ENCODE data around the gene DEPDC7.
"Not testable (repeated sequence)": the region's sequence is repeated elsewhere in the genome, so short reads cannot be mapped to it uniquely, and the experiment has no call there.

The DEPDC7 gene

GRCh38 chr11:33015621-33016551 is at the start of gene DEPDC7:
TSS of gene DEPDC7 (plus strand) at chr11:33015878. CDS start at chr11:33015956, 78 bp downstream.
- Mint-ChIP-seq H3K36me3 (ENCODE audit: low read depth) (peaks cover 1% of the 10 kb centered on the region), H3K4me1 (ENCODE audit: low read depth) (peaks cover 15% of the 10 kb centered on the region), H3K4me3 (peak within 1 kb of the TSS; percentile 80), H3K9me3 (no peaks in the 10 kb centered on the region), H3K27me3 (ENCODE audit: low read depth) (peaks cover 74% of the 10 kb centered on the region), H3K27ac (no peak within 1 kb of the TSS)

- no peak overlapping the region for H3K4me3 Mint-ChIP-seq
- H3K36me3 Mint-ChIP-seq (ENCODE audit: low read depth) = peaks cover 2% of the 10 kb centered on the region
- H3K9me3 Mint-ChIP-seq = no peaks in the 10 kb centered on the region
- no peaks in the 10 kb centered on the region for H3K27me3 Mint-ChIP-seq (ENCODE audit: low read depth)
- no peak overlapping the region for H3K27ac Mint-ChIP-seq
- H3K4me1 Mint-ChIP-seq (ENCODE audit: low read depth) = no peaks in the 10 kb centered on the region
These were observed 47.1 kb upstream of the DEPDC7 start for GRCh38 chr11:32968541-32968940.

DNA sequence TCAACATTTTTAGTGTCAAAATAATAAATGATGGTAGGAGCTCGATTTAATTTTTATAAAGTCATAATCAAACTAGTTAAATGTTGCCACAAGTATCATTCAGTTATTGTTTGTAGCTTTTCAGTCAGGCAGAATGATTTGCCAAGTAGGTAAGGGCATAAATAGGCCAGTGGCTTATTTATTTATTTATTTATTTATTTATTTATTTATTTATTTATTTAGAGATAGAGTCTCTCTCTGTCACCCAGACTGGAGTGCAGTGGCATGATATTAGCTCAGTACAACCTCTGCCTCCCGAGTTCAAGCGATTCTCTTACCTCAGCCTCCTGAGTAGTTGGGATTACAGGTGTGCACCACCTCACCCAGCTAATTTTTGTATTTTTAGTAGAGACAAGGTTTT is 43.4 kb upstream of the DEPDC7 start:
- not testable (repeated sequence) for H3K4me1 Mint-ChIP-seq (ENCODE audit: low read depth); H3K27ac Mint-ChIP-seq; H3K36me3 Mint-ChIP-seq (ENCODE audit: low read depth); H3K27me3 Mint-ChIP-seq (ENCODE audit: low read depth); H3K9me3 Mint-ChIP-seq; H3K4me3 Mint-ChIP-seq

DNA sequence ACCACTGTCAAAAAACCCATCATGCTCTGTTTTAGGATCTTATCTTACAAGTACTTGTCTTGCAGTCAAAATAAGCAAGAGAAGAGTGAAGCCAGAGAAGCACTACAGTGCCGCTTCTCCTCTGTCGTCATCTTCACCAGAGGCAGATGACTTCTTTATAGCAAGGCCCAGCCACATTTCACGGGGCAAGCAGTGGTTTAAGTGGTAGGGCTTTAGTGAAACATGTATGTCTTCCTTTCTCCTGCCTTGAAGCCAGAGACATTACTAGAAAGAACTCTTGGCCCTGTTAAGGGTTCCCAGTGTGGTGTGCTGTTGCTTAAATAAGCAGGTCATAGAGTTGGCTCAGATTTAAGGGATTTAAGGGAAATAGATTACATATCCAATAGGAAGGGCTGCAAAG is 42.9 kb upstream of the DEPDC7 start:
- no peaks in the 10 kb centered on the region for H3K27me3 Mint-ChIP-seq (ENCODE audit: low read depth)
- H3K27ac Mint-ChIP-seq = no peak overlapping the region
- H3K36me3 Mint-ChIP-seq (ENCODE audit: low read depth) = peaks cover 5% of the 10 kb centered on the region
- H3K9me3 Mint-ChIP-seq = no peaks in the 10 kb centered on the region
- H3K4me1 Mint-ChIP-seq (ENCODE audit: low read depth) = no peaks in the 10 kb centered on the region
- H3K4me3 Mint-ChIP-seq = no peak overlapping the region

DNA sequence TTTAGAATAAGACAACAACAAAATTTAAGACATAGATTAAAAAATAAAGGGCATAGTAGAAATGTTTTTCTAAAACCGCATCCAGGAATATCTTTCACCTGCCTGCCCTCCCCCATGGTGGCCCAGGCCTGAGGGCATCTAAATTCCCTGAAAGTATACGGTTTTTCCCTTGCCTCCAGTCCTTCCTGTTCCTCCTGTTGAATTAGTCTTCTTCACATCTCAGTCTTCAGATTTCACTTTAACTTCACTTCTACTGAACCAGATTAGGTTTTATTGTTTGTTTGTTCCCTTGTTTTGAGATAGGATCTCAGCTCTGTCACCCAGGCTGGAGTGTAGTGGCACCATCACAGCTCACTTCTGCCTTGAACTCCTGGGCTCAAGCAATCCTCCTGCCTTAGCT is 33.1 kb upstream of the DEPDC7 start:
- Mint-ChIP-seq H3K4me1 (ENCODE audit: low read depth) (no peaks in the 10 kb centered on the region), H3K36me3 (ENCODE audit: low read depth) (no peaks in the 10 kb centered on the region), H3K27me3 (ENCODE audit: low read depth) (no peaks in the 10 kb centered on the region), H3K4me3 (no peak overlapping the region), H3K9me3 (no peaks in the 10 kb centered on the region), H3K27ac (no peak overlapping the region)

GRCh38 chr11:32983506-32983905 is 32.2 kb upstream of the DEPDC7 start:
- Mint-ChIP-seq H3K4me3 (no peak overlapping the region), H3K36me3 (ENCODE audit: low read depth) (no peaks in the 10 kb centered on the region), H3K9me3 (no peaks in the 10 kb centered on the region), H3K27me3 (ENCODE audit: low read depth) (no peaks in the 10 kb centered on the region), H3K4me1 (ENCODE audit: low read depth) (no peaks in the 10 kb centered on the region), H3K27ac (no peak overlapping the region)

- Mint-ChIP-seq H3K36me3 (ENCODE audit: low read depth) (no peaks in the 10 kb centered on the region), H3K4me3 (no peak overlapping the region), H3K9me3 (no peaks in the 10 kb centered on the region), H3K4me1 (ENCODE audit: low read depth) (no peaks in the 10 kb centered on the region), H3K27me3 (ENCODE audit: low read depth) (no peaks in the 10 kb centered on the region), H3K27ac (no peak overlapping the region)
These were observed 30.1 kb upstream of the DEPDC7 start for GRCh38 chr11:32985600-32985999.

GRCh38 chr11:32987851-32988250 is 27.8 kb upstream of the DEPDC7 start:
- Mint-ChIP-seq H3K36me3 (ENCODE audit: low read depth) (no peaks in the 10 kb centered on the region), H3K4me3 (no peak overlapping the region), H3K4me1 (ENCODE audit: low read depth) (no peaks in the 10 kb centered on the region), H3K27me3 (ENCODE audit: low read depth) (peaks cover 9% of the 10 kb centered on the region), H3K9me3 (peaks cover 3% of the 10 kb centered on the region), H3K27ac (no peak overlapping the region)

DNA sequence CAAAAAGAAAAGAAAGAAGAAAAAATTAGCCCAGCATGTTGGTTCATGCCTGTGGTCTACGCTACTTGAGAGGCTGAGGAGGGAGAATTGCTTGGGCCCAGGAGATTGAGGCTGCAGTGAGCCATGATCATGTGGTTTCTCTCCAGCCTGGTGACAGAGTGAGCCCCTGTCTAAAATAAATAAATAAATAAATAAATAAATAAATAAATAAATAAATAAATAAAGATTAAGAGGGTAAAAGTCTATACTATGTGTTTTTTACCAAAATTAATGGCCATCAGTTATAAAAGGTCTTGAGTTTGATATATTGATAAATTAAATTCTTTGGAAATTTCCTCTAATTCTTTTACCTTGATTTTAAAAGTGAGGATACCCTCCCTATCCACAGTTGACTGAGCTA is 25.2 kb upstream of the DEPDC7 start:
- no peaks in the 10 kb centered on the region for H3K4me1 Mint-ChIP-seq (ENCODE audit: low read depth)
- no peaks in the 10 kb centered on the region for H3K36me3 Mint-ChIP-seq (ENCODE audit: low read depth)
- no peak overlapping the region for H3K27ac Mint-ChIP-seq
- H3K27me3 Mint-ChIP-seq (ENCODE audit: low read depth) = peaks cover 27% of the 10 kb centered on the region
- no peak overlapping the region for H3K4me3 Mint-ChIP-seq
- H3K9me3 Mint-ChIP-seq = peaks cover 3% of the 10 kb centered on the region

DNA sequence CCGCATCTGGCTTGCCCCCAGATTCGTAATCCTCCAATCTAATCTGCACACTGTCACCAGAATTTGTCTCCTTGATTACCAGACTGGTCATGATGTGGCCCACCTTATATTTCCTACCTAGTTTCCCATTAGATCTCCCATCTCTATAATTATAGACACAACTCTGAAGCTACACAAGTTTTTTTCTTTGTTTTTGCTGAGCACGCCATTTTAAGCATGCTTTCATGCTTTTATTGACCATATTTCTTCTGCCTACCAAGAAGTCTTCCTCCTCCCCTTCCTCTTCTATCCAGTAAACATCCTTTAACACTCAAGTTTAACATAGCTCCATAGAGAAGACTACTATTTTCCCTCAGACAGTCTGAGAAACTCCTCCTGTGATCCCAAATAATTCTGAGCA is 24.3 kb upstream of the DEPDC7 start:
- Mint-ChIP-seq H3K27me3 (ENCODE audit: low read depth) (peaks cover 36% of the 10 kb centered on the region), H3K36me3 (ENCODE audit: low read depth) (no peaks in the 10 kb centered on the region), H3K9me3 (peaks cover 3% of the 10 kb centered on the region), H3K4me3 (no peak overlapping the region), H3K4me1 (ENCODE audit: low read depth) (no peaks in the 10 kb centered on the region), H3K27ac (no peak overlapping the region)

DNA sequence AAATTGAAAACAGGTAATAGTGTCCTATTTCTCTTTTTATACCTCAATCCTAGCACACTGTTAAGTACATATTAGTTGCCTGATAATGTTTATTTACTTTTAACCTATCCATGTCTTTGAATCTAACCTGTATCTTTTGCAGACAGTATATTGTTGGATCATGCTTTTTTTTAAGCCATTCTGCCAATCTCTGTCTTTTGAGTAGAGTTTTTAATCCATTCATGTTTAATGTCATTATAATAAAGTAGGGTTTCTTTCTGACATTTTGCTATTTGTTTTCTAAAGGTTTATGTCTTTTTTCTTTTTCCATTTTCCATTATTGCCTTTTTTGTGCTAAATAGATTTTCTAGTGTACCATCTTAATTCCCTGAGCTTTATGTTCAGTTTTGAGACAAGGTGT is 23.8 kb upstream of the DEPDC7 start:
- H3K27me3 Mint-ChIP-seq (ENCODE audit: low read depth) = peaks cover 41% of the 10 kb centered on the region
- H3K9me3 Mint-ChIP-seq = peaks cover 3% of the 10 kb centered on the region
- H3K4me1 Mint-ChIP-seq (ENCODE audit: low read depth) = no peaks in the 10 kb centered on the region
- no peak overlapping the region for H3K27ac Mint-ChIP-seq
- H3K36me3 Mint-ChIP-seq (ENCODE audit: low read depth) = no peaks in the 10 kb centered on the region
- H3K4me3 Mint-ChIP-seq = no peak overlapping the region

DNA sequence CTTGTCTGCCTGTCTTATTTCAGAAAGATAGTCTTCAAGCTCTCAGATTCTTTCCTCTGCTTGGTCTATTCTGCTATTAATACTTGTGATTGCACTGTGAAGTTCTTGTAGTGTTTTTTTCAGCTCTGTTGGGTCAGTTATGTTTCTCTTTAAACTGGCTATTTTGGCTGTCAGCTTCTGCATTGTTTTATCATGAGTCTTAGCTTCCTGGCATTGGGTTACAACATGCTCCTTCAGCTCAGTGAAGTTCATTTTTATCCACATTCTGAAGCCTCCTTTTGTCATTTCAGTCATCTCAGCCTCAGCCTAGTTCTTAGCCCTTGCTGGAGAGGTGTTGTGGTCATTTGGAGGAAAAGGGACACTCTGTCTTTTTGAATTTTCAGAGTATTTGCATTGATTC is 15.5 kb upstream of the DEPDC7 start:
- H3K4me3 Mint-ChIP-seq = no peak overlapping the region
- no peaks in the 10 kb centered on the region for H3K36me3 Mint-ChIP-seq (ENCODE audit: low read depth)
- peaks cover 15% of the 10 kb centered on the region for H3K9me3 Mint-ChIP-seq
- H3K27me3 Mint-ChIP-seq (ENCODE audit: low read depth) = peaks cover 66% of the 10 kb centered on the region
- H3K4me1 Mint-ChIP-seq (ENCODE audit: low read depth) = peaks cover 6% of the 10 kb centered on the region
- H3K27ac Mint-ChIP-seq = no peak overlapping the region

DNA sequence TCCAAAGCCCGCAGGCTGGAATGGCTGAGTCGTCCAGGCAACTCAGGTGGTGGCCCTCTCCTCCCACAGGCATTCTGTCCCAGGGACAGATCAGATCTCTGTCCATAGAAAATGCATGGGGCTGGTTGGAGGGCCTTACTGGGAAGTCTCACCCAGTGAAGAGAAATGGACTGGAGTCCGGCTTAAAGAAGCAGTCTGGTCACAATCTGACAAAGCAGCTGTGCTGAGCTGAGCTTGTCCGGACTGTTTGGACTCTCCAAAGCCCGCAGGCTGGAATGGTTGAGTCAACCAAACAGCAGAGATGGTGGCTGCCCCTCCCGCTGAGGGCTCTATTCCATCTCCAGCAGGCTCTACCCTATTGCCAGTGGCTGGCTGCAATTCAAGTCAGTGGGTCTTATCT is 14.4 kb upstream of the DEPDC7 start:
- H3K27me3 Mint-ChIP-seq (ENCODE audit: low read depth) = peaks cover 67% of the 10 kb centered on the region
- no peaks in the 10 kb centered on the region for H3K36me3 Mint-ChIP-seq (ENCODE audit: low read depth)
- no peak overlapping the region for H3K4me3 Mint-ChIP-seq
- H3K9me3 Mint-ChIP-seq = peaks cover 15% of the 10 kb centered on the region
- no peak overlapping the region for H3K27ac Mint-ChIP-seq
- peaks cover 15% of the 10 kb centered on the region for H3K4me1 Mint-ChIP-seq (ENCODE audit: low read depth)

DNA sequence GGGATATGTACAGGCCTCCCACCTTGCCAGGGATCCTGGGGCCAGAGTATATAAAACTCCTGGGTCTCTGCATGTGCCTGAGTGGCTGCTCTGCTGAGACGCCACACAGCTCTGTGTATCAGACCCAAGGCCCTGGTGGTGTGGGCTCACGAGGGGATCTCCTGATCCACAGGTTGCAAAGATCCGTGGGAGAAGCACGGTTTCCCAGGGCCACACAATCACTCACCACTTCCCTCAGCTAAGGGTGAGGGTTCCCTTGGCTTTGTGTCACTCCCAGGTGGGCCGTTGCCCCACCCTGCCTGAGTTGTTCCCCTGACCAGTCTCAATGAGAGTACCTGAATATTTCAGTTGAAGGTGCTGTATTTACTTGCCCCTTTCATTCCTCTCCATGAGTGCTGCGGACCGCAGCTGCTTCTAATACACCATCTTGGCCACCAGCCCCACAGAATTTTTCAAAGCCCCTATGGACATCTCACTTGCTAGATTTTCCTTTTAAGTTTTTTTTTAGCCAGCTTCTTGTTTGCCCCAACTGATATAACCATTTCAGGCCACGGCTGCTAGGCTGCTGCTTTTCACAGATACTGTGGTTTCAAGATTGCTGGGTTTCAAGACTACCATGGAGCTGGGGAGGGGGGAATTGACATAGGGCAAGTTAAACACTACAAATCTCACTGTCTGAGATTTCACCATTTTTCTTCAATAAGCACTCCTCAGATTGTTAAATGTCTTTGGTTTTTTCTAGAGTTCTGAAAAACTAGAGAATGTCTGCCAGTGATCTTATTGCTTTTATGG is 13.7 kb upstream of the DEPDC7 start:
- H3K27ac Mint-ChIP-seq = no peak overlapping the region

DNA sequence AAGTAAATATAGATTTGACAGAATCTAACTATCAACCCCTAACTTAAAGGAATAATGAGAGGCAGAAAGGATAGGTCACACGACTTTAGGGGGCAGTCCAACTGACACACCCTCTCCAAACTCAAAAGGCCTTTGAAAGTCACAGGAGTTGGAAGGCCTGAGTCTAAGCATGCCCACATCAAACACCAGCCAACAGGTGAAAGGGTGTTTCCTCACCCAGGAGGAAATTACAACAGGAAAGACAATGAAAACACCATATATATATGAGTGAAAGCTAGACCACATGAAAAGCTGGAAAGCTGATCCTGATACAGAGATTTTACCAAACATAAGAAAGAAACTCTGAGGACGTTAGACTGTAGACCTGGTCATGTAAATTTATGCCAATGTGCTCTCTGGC is 10.5 kb upstream of the DEPDC7 start:
- Mint-ChIP-seq H3K27me3 (ENCODE audit: low read depth) (peaks cover 65% of the 10 kb centered on the region), H3K27ac (no peak overlapping the region), H3K4me1 (ENCODE audit: low read depth) (peaks cover 15% of the 10 kb centered on the region), H3K4me3 (no peak overlapping the region), H3K36me3 (ENCODE audit: low read depth) (no peaks in the 10 kb centered on the region), H3K9me3 (no peaks in the 10 kb centered on the region)

More for the DNA sequence above, 13.7 kb upstream of the DEPDC7 start:
- H3K9me3 Mint-ChIP-seq = peaks cover 15% of the 10 kb centered on the region
- H3K36me3 Mint-ChIP-seq (ENCODE audit: low read depth) = no peaks in the 10 kb centered on the region
- H3K4me1 Mint-ChIP-seq (ENCODE audit: low read depth) = peaks cover 15% of the 10 kb centered on the region
- H3K4me3 Mint-ChIP-seq = no peak overlapping the region
- H3K27me3 Mint-ChIP-seq (ENCODE audit: low read depth) = peaks cover 67% of the 10 kb centered on the region
